DOHH2 (cell line): ENCODE measurements around the gene SLIT1.

Experiments
- H3F3A ChIP-seq: fragments of 200-600 bp; sonication (generic), shearing (Covaris generic); 2 replicates; pipeline ENCODE4 v1.6.0; 2016; ENCODE audit warnings: antibody characterized with exemption, mild to moderate bottlenecking; ENCODE audit not compliant: control insufficient read depth, insufficient read depth
- H3K27ac ChIP-seq: fragments of 200-600 bp; sonication (generic); 2 replicates; pipeline ENCODE4 v1.5.1; 2014; ENCODE audit warnings: low read depth, mild to moderate bottlenecking, low read length, moderate library complexity
- H3K27me3 ChIP-seq: fragments of 200-600 bp; sonication (generic); 2 replicates; pipeline ENCODE4 v1.6.1; 2014; ENCODE audit warnings: mild to moderate bottlenecking, low read length, mixed read lengths; ENCODE audit not compliant: control insufficient read depth
- H3K36me3 ChIP-seq: fragments of 200-600 bp; sonication (generic); 2 replicates; pipeline ENCODE4 v1.6.1; 2014; ENCODE audit warnings: mild to moderate bottlenecking, low read length, moderate library complexity, mixed read lengths; ENCODE audit not compliant: control insufficient read depth
- H3K4me1 ChIP-seq: fragments of 200-600 bp; sonication (generic); 2 replicates; pipeline ENCODE4 v1.6.1; 2014; ENCODE audit warnings: mild to moderate bottlenecking, low read length, mixed read lengths; ENCODE audit not compliant: control insufficient read depth
- H3K4me2 ChIP-seq: fragments of 200-600 bp; sonication (generic); 2 replicates; pipeline ENCODE4 v1.6.0; 2014; ENCODE audit warnings: mild to moderate bottlenecking, low read length, moderate library complexity
- H3K4me3 ChIP-seq: fragments of 200-600 bp; sonication (generic); 2 replicates; pipeline ENCODE4 v1.5.1; 2014; ENCODE audit warnings: mild to moderate bottlenecking, low read length, mixed read lengths
- H3K79me2 ChIP-seq: fragments of 200-600 bp; sonication (generic); 2 replicates; pipeline ENCODE4 v1.6.1; 2014; ENCODE audit warnings: mild to moderate bottlenecking, low read length, mixed read lengths; ENCODE audit not compliant: control insufficient read depth
- H3K9me2 ChIP-seq: fragments of 200-600 bp; sonication (generic); replicated peaks from 2 replicates; pipeline ENCODE4 v1.6.1; 2014; ENCODE audit warnings: mild to moderate bottlenecking, low read length, mixed read lengths; ENCODE audit not compliant: control insufficient read depth
- H3K9me3 ChIP-seq: fragments of 200-600 bp; sonication (generic); 2 replicates; pipeline ENCODE4 v1.6.1; 2014; ENCODE audit warnings: antibody characterized with exemption, low read length, mixed read lengths; ENCODE audit not compliant: control insufficient read depth, insufficient read depth
- H4K20me1 ChIP-seq: fragments of 200-600 bp; sonication (generic); 2 replicates; pipeline ENCODE4 v1.6.0; 2014; ENCODE audit warnings: low read depth, mild to moderate bottlenecking, antibody characterized with exemption, low read length, moderate library complexity; ENCODE audit not compliant: control insufficient read depth, insufficient read depth
- EZH2phosphoT487 ChIP-seq: fragments of 200-600 bp; sonication (generic); IDR thresholded peaks from 2 replicates; pipeline ENCODE4 v1.6.1; 2017; ENCODE audit warnings: borderline replicate concordance, mild to moderate bottlenecking, antibody characterized with exemption, low read length, moderate library complexity, mixed read lengths
- TF ChIP-seq, protein P1 (sequence below): fragments of 200-600 bp; sonication (generic); IDR thresholded peaks from one replicate; pipeline ENCODE4 v1.5.1; 2014; ENCODE audit warnings: antibody characterized with exemption, mild to moderate bottlenecking, low read depth, low read length; ENCODE audit not compliant: poor library complexity, severe bottlenecking

SLIT1 gene

GRCh38 chr10:97163181-97163580, 22.6 kb downstream of the SLIT1 start:
- no peaks in the 10 kb centered on the region for H3K9me3 ChIP-seq
- no peak overlapping the region for H3K4me3 ChIP-seq
- H3K79me2 ChIP-seq: no peaks in the 10 kb centered on the region
- H4K20me1 ChIP-seq: no peaks in the 10 kb centered on the region
- no peak overlapping the region for H3K27ac ChIP-seq
- H3K9me2 ChIP-seq: no peaks in the 10 kb centered on the region
- no peaks in the 10 kb centered on the region for H3K36me3 ChIP-seq
- no peak for TF ChIP-seq EZH2phosphoT487
- 0 out of 2 replicates have a peak, but pooled peaks cover 3% of the 10 kb centered on the region for H3K27me3 ChIP-seq
- H3K4me1 ChIP-seq: no peaks in the 10 kb centered on the region
- no peak overlapping the region for H3K4me2 ChIP-seq
- H3F3A ChIP-seq: no peaks in the 10 kb centered on the region

DNA sequence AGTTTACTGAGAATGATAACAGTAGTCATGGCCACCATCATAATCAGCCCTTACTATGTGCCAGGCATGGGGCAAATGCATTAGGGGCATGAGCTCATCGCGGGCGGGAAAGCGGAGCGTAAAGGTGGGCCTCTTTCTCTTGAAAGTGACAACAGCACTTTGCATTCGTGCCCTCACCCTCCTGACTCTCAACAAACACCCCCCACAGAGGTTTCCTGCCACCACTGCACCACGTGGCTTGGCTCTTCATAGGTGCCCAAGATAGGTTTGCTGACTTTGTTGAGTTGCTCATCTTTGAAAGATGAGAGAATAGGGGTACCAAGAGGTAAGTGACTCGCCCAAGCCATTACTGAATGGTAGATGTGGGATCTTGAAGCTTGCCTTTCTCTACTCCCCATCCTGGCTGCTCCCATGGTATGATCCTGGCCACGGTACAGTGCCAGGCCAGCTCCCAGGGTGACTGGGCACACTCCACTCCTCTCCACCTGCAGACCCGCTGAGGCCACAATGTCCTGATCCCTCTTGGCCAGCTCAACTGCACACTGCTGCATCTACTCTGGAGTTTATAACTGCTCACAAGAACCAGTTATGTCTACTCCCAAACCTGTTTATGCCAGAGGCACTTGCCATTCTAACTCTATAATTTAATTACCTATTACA, 26.0 kb downstream of the SLIT1 start:
- no peak overlapping the region for H3K27ac ChIP-seq
- H3K79me2 ChIP-seq: no peaks in the 10 kb centered on the region
- H3K4me1 ChIP-seq: no peaks in the 10 kb centered on the region
- no peaks in the 10 kb centered on the region for H3K36me3 ChIP-seq
- no peaks in the 10 kb centered on the region for H3F3A ChIP-seq
- H3K4me3 ChIP-seq: no peak overlapping the region
- H3K27me3 ChIP-seq: peaks cover 10% of the 10 kb centered on the region
- TF ChIP-seq, protein P1, sequence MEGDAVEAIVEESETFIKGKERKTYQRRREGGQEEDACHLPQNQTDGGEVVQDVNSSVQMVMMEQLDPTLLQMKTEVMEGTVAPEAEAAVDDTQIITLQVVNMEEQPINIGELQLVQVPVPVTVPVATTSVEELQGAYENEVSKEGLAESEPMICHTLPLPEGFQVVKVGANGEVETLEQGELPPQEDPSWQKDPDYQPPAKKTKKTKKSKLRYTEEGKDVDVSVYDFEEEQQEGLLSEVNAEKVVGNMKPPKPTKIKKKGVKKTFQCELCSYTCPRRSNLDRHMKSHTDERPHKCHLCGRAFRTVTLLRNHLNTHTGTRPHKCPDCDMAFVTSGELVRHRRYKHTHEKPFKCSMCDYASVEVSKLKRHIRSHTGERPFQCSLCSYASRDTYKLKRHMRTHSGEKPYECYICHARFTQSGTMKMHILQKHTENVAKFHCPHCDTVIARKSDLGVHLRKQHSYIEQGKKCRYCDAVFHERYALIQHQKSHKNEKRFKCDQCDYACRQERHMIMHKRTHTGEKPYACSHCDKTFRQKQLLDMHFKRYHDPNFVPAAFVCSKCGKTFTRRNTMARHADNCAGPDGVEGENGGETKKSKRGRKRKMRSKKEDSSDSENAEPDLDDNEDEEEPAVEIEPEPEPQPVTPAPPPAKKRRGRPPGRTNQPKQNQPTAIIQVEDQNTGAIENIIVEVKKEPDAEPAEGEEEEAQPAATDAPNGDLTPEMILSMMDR: no peak
- TF ChIP-seq EZH2phosphoT487: no peak
- H3K9me2 ChIP-seq: no peaks in the 10 kb centered on the region
- no peaks in the 10 kb centered on the region for H4K20me1 ChIP-seq
- no peaks in the 10 kb centered on the region for H3K9me3 ChIP-seq
- no peak overlapping the region for H3K4me2 ChIP-seq

DNA sequence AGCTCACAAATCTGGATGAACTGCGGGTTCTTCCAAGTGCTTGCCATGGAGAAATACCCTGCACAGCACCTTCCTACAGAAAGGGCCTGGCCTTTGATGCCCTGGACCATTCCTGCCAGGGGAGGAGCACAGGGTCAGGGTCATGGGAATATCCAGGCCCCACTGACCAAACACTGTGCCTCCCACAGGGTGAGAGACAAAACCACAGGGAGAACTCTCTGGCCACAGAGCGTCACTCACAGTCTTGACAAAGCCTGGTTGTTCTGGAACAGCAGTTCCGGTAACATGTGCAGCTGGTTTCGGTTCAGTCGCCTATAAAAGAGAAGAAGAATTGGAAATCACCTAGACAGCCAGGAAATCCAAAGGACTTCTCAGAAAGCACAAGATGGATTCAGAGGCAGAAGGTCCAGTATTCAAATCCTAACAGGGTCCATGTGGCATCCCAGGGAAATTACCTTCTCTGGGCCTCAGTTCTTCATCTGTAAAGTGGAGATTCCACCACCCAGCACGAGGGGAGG, 28.1 kb downstream of the SLIT1 start:
- H3F3A ChIP-seq: no peaks in the 10 kb centered on the region
- no peak overlapping the region for H3K4me3 ChIP-seq
- no peaks in the 10 kb centered on the region for H3K36me3 ChIP-seq
- no peaks in the 10 kb centered on the region for H3K9me2 ChIP-seq
- no peaks in the 10 kb centered on the region for H3K79me2 ChIP-seq
- TF ChIP-seq, protein P1: no peak
- no peak for TF ChIP-seq EZH2phosphoT487
- H4K20me1 ChIP-seq: no peaks in the 10 kb centered on the region
- H3K9me3 ChIP-seq: no peaks in the 10 kb centered on the region
- H3K27ac ChIP-seq: no peak overlapping the region
- no peak overlapping the region for H3K4me2 ChIP-seq
- peaks cover 10% of the 10 kb centered on the region for H3K27me3 ChIP-seq
- no peaks in the 10 kb centered on the region for H3K4me1 ChIP-seq

GRCh38 chr10:97154781-97155180, 31.0 kb downstream of the SLIT1 start:
- Histone ChIP-seq H3K9me2 (no peaks in the 10 kb centered on the region), H3K4me3 (no peak overlapping the region), H3K4me2 (no peak overlapping the region), H3K4me1 (no peaks in the 10 kb centered on the region), H3K36me3 (no peaks in the 10 kb centered on the region), H3F3A (no peaks in the 10 kb centered on the region), H3K9me3 (no peaks in the 10 kb centered on the region), H3K27ac (no peak overlapping the region), H3K79me2 (no peaks in the 10 kb centered on the region), H4K20me1 (no peaks in the 10 kb centered on the region), H3K27me3 (peaks cover 18% of the 10 kb centered on the region)
- TF ChIP-seq, protein P1: no peak
- TF ChIP-seq EZH2phosphoT487: no peak
